GM12891 (cell line): ENCODE data around the gene LRRC43.

Experiments
- PAX5 ChIP-seq: IDR thresholded peaks from 2 replicates; pipeline ENCODE4 v1.6.1; 2011; ENCODE audit warnings: low read length, moderate library complexity, mild to moderate bottlenecking; ENCODE audit not compliant: insufficient read depth, severe bottlenecking
- POLR2A ChIP-seq: IDR thresholded peaks from 2 replicates; pipeline ENCODE4 v1.6.1; 2011; ENCODE audit warnings: low read depth, low read length, control low read depth
- SPI1 ChIP-seq: IDR thresholded peaks from 2 replicates; pipeline ENCODE4 v1.6.1; 2011; ENCODE audit warnings: low read depth, low read length, control low read depth

- TF ChIP-seq POLR2A, result no peak
- no peak for TF ChIP-seq SPI1
- TF ChIP-seq PAX5, result no peak
These were observed 14.4 kb upstream of the LRRC43 start for GRCh38 chr12:122168492-122168891.
